ENCODE data around the gene GBGT1.
A peak's percentile ranks its signal among the peaks of the same experiment; 100 is the strongest.

GBGT1 gene

GRCh38 chr9:133158695-133159094, 5.0 kb downstream of the GBGT1 start:
- Histone ChIP-seq H3K4me1 (ENCODE audit: control insufficient read depth, insufficient read depth, low read length) (peaks cover 10% of the 10 kb centered on the region), H3K27me3 (ENCODE audit: control insufficient read depth, insufficient read depth, low read length) (peaks cover 29% of the 10 kb centered on the region), H3K4me3 (ENCODE audit: low read length) (no peak overlapping the region), H3K9me3 (replicated peaks; ENCODE audit: low read length) (no peaks in the 10 kb centered on the region), H3K36me3 (ENCODE audit: insufficient read depth, low read length) (no peaks in the 10 kb centered on the region), H3K4me2 (ENCODE audit: low read length) (no peak overlapping the region), H3K9ac (ENCODE audit: low read depth, low read length) (no peak overlapping the region)

GRCh38 chr9:133155156-133155555, 8.6 kb downstream of the GBGT1 start:
- Histone ChIP-seq H3K9ac (ENCODE audit: low read depth, low read length) (no peak overlapping the region), H3K27me3 (ENCODE audit: control insufficient read depth, insufficient read depth, low read length) (peaks cover 20% of the 10 kb centered on the region), H3K4me3 (ENCODE audit: low read length) (no peak overlapping the region), H3K4me2 (ENCODE audit: low read length) (no peak overlapping the region), H3K4me1 (ENCODE audit: control insufficient read depth, insufficient read depth, low read length) (no peaks in the 10 kb centered on the region), H3K36me3 (ENCODE audit: insufficient read depth, low read length) (no peaks in the 10 kb centered on the region), H3K9me3 (replicated peaks; ENCODE audit: low read length) (no peaks in the 10 kb centered on the region)

- Histone ChIP-seq H3K36me3 (ENCODE audit: insufficient read depth, low read length) (no peaks in the 10 kb centered on the region), H3K27me3 (ENCODE audit: control insufficient read depth, insufficient read depth, low read length) (peaks cover 20% of the 10 kb centered on the region), H3K9ac (ENCODE audit: low read depth, low read length) (no peak overlapping the region), H3K4me1 (ENCODE audit: control insufficient read depth, insufficient read depth, low read length) (peaks cover 3% of the 10 kb centered on the region), H3K4me3 (ENCODE audit: low read length) (no peak overlapping the region), H3K9me3 (replicated peaks; ENCODE audit: low read length) (no peaks in the 10 kb centered on the region), H3K4me2 (ENCODE audit: low read length) (no peak overlapping the region)
These were observed 9.4 kb downstream of the GBGT1 start for GRCh38 chr9:133154097-133154989.

- Histone ChIP-seq H3K9ac (ENCODE audit: low read depth, low read length) (no peak overlapping the region), H3K9me3 (replicated peaks; ENCODE audit: low read length) (no peaks in the 10 kb centered on the region), H3K4me1 (ENCODE audit: control insufficient read depth, insufficient read depth, low read length) (peaks cover 5% of the 10 kb centered on the region), H3K27me3 (ENCODE audit: control insufficient read depth, insufficient read depth, low read length) (peaks cover 20% of the 10 kb centered on the region), H3K4me3 (ENCODE audit: low read length) (no peak overlapping the region), H3K4me2 (ENCODE audit: low read length) (no peak overlapping the region), H3K36me3 (ENCODE audit: insufficient read depth, low read length) (no peaks in the 10 kb centered on the region)
These were observed 10.3 kb downstream of the GBGT1 start for GRCh38 chr9:133153227-133154096.

GRCh38 chr9:133151601-133152525, 11.9 kb downstream of the GBGT1 start:
- H3K36me3 ChIP-seq (ENCODE audit: insufficient read depth, low read length) = no peaks in the 10 kb centered on the region
- no peak overlapping the region for H3K9ac ChIP-seq (ENCODE audit: low read depth, low read length)

GRCh38 chr9:133151041-133151440, 12.7 kb downstream of the GBGT1 start:
- Histone ChIP-seq H3K4me2 (ENCODE audit: low read length) (no peak overlapping the region), H3K9ac (ENCODE audit: low read depth, low read length) (no peak overlapping the region), H3K9me3 (replicated peaks; ENCODE audit: low read length) (no peaks in the 10 kb centered on the region), H3K36me3 (ENCODE audit: insufficient read depth, low read length) (no peaks in the 10 kb centered on the region), H3K4me1 (ENCODE audit: control insufficient read depth, insufficient read depth, low read length) (peaks cover 5% of the 10 kb centered on the region), H3K4me3 (ENCODE audit: low read length) (no peak overlapping the region), H3K27me3 (ENCODE audit: control insufficient read depth, insufficient read depth, low read length) (peaks cover 20% of the 10 kb centered on the region)

More at GRCh38 chr9:133151601-133152525, 11.9 kb downstream of the GBGT1 start:
- Histone ChIP-seq H3K9me3 (replicated peaks; ENCODE audit: low read length) (no peaks in the 10 kb centered on the region), H3K4me1 (ENCODE audit: control insufficient read depth, insufficient read depth, low read length) (peaks cover 5% of the 10 kb centered on the region), H3K27me3 (ENCODE audit: control insufficient read depth, insufficient read depth, low read length) (peaks cover 20% of the 10 kb centered on the region), H3K4me3 (ENCODE audit: low read length) (no peak overlapping the region), H3K4me2 (ENCODE audit: low read length) (no peak overlapping the region)

GRCh38 chr9:133149130-133150015, 14.3 kb downstream of the GBGT1 start:
- Histone ChIP-seq H3K4me1 (ENCODE audit: control insufficient read depth, insufficient read depth, low read length) (peaks cover 10% of the 10 kb centered on the region), H3K27me3 (ENCODE audit: control insufficient read depth, insufficient read depth, low read length) (peaks cover 13% of the 10 kb centered on the region), H3K9me3 (replicated peaks; ENCODE audit: low read length) (no peaks in the 10 kb centered on the region), H3K4me2 (ENCODE audit: low read length) (peak overlapping the region; percentile 89), H3K9ac (ENCODE audit: low read depth, low read length) (peak overlapping the region; percentile 88), H3K36me3 (ENCODE audit: insufficient read depth, low read length) (no peaks in the 10 kb centered on the region), H3K4me3 (ENCODE audit: low read length) (peak overlapping the region; percentile 74)

- H3K27me3 ChIP-seq (ENCODE audit: control insufficient read depth, insufficient read depth, low read length) = peaks cover 6% of the 10 kb centered on the region
- peak overlapping the region; percentile 89 for H3K4me2 ChIP-seq (ENCODE audit: low read length)
- H3K36me3 ChIP-seq (ENCODE audit: insufficient read depth, low read length) = no peaks in the 10 kb centered on the region
- H3K9me3 ChIP-seq (replicated peaks; ENCODE audit: low read length) = no peaks in the 10 kb centered on the region
- H3K4me1 ChIP-seq (ENCODE audit: control insufficient read depth, insufficient read depth, low read length) = peaks cover 15% of the 10 kb centered on the region
- H3K4me3 ChIP-seq (ENCODE audit: low read length) = peak overlapping the region; percentile 74
- H3K9ac ChIP-seq (ENCODE audit: low read depth, low read length) = peak overlapping the region; percentile 88
These were observed 15.2 kb downstream of the GBGT1 start for GRCh38 chr9:133148199-133149129.

GRCh38 chr9:133147412-133148198, 16.1 kb downstream of the GBGT1 start:
- H3K4me1 ChIP-seq (ENCODE audit: control insufficient read depth, insufficient read depth, low read length) = peaks cover 15% of the 10 kb centered on the region
- peak overlapping the region; percentile 89 for H3K4me2 ChIP-seq (ENCODE audit: low read length)
- peak overlapping the region; percentile 74 for H3K4me3 ChIP-seq (ENCODE audit: low read length)
- H3K36me3 ChIP-seq (ENCODE audit: insufficient read depth, low read length) = no peaks in the 10 kb centered on the region
- H3K9ac ChIP-seq (ENCODE audit: low read depth, low read length) = peak overlapping the region; percentile 10
- H3K27me3 ChIP-seq (ENCODE audit: control insufficient read depth, insufficient read depth, low read length) = no peaks in the 10 kb centered on the region
- H3K9me3 ChIP-seq (replicated peaks; ENCODE audit: low read length) = no peaks in the 10 kb centered on the region
